ENCODE data around the gene PLIN5. TPM values are rescaled to one million over a fixed set of nuclear protein-coding genes. Genes with fewer than 3 reads are reported as not detected.

PLIN5 gene
- total RNA-seq, 4 donors from 2014 or later = 23.8 to 153 (median 32.8) TPM

- no peak for TF ChIP-seq CTCF (IDR thresholded peaks at IDR 0.05; ENCODE audit: low read depth)
Observed at GRCh38 chr19:4497770-4498389, 37.1 kb downstream of the PLIN5 start.

- no peak for TF ChIP-seq CTCF (IDR thresholded peaks at IDR 0.05; ENCODE audit: low read depth)
Observed at GRCh38 chr19:4496304-4496703, 38.7 kb downstream of the PLIN5 start.

GRCh38 chr19:4495471-4495870, 39.6 kb downstream of the PLIN5 start:
- TF ChIP-seq CTCF (IDR thresholded peaks at IDR 0.05; ENCODE audit: low read depth) = no peak

GRCh38 chr19:4494691-4495064, 40.3 kb downstream of the PLIN5 start:
- TF ChIP-seq CTCF (IDR thresholded peaks at IDR 0.05; ENCODE audit: low read depth) = no peak

GRCh38 chr19:4493929-4494690, 40.9 kb downstream of the PLIN5 start:
- TF ChIP-seq CTCF (IDR thresholded peaks at IDR 0.05; ENCODE audit: low read depth) = no peak

- TF ChIP-seq CTCF (IDR thresholded peaks at IDR 0.05; ENCODE audit: low read depth) = no peak
Observed at GRCh38 chr19:4493104-4493928, 41.7 kb downstream of the PLIN5 start.
